GM21423 (cell line): ENCODE results near the gene AGBL4.

Experiments used
- ATAC-seq: cut with Tn5 transposase; IDR thresholded peaks from one replicate; pipeline ENCODE4 v1.9.1; 2021; ENCODE audit warnings: mild to moderate bottlenecking, moderate library complexity; ENCODE audit not compliant: unreplicated experiment

AGBL4 gene

DNA sequence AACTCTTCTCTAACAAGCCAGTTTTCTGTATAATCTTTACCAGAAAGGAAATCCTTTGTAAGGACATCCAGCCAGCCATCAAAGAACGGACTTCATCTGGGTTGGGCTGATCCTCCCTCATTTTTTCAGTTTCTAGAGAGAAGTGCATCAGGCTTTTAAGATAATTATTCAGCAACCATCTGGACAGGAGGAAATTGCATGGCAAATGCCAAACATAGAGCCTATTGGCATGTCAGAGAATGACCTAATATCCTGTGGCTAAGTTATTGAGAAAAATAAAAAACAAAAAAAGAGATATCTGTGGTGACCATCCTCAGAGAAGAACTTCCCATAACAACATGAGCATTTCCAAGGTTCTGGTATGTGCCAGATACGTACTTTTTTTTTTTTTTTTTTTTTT lies 1172.1 kb downstream of the AGBL4 start:
- no peak for ATAC-seq

DNA sequence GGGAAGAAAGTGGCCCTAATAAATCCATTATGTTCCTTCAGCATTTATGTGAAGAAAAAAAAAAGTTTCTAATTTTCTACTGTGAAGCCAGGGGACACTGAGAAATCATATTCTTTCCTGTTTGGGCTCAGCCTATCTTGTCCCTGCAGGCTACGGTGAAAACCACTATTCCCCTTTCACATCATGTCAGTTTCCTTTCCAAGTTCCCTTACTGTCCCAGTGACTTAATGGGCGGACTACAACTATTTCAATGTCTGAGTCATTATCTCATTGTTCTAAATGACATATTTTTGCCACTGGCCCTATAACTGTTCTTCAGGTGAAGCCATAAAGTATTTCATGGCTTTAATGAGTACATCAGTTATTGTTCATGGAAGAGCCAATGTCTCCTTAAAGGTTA lies 1175.7 kb downstream of the AGBL4 start:
- ATAC-seq: no peak

DNA sequence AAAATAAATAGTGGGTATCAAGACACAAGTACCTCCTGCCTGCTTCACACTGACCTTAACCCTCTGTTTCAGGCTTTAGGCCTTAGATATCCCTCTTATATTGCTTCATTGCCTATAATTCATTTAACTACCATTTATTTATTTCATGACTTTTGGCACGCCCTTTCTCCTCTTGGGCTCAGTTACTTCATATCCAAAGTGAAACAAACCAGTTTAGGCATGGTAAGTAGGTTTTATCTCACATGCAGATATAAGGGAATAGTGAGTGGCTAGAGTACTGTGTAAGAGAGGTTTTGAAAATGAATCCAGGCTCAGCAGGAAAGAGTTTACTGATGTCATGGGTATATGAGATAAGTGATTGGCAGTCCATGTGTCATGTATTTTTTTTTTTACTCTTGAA lies 1177.3 kb downstream of the AGBL4 start:
- ATAC-seq: no peak

DNA sequence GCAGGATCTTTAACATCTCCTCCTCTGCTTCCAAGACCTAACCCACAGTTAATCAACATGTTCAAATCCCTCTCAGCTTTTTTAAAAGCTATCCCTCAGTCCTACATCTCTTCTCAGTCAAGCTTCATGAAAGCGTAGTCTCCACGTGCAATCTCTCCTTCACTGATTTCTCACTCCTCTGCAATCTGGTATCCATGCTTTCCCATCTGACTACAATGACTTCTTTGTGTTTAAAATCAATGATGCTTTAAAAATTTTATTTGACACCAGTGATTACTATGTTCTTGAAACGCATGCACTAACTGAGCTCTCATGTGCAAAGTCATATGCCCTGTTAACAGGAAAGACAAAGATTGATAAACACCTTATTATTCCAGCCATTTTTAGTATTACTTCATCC lies 1179.6 kb downstream of the AGBL4 start:
- no peak for ATAC-seq

DNA sequence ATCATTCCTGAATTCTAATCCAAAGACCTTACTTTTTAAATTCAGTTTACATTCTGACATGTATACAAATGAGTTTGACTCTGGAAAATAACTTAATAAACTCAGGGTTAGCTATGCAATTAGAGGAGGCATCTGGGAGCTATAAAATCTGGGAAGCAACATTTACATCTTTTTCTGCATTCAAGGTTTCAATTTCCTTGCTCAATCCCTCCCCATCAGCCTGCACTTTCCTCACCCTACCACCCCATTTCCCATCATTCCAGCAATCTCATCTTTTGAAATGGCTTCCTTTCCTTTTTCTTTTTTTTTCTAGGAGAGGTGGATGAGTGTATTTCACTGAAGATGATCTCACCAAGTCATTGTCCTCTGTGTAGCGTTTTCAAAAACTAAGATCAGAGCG lies 1181.8 kb downstream of the AGBL4 start:
- ATAC-seq: no peak

DNA sequence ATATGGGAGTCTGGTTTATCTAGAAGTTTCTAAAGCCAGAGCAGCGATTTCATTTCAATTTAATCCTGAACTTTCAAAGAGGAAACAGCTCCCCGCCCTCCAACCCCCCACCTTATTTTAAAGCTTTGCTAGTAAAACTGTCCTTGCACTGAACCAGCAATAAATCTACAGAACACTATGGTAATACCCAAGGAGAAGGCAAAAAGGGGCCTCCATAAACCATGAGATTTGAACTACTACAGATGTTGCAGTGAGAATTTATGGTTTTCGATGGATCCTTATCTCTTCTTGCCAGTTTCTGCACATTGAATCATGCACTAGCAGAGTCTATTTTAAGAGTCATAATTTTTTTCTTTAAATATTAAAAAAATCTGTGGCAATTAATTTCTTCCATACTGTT lies 1182.3 kb downstream of the AGBL4 start:
- no peak for ATAC-seq

DNA sequence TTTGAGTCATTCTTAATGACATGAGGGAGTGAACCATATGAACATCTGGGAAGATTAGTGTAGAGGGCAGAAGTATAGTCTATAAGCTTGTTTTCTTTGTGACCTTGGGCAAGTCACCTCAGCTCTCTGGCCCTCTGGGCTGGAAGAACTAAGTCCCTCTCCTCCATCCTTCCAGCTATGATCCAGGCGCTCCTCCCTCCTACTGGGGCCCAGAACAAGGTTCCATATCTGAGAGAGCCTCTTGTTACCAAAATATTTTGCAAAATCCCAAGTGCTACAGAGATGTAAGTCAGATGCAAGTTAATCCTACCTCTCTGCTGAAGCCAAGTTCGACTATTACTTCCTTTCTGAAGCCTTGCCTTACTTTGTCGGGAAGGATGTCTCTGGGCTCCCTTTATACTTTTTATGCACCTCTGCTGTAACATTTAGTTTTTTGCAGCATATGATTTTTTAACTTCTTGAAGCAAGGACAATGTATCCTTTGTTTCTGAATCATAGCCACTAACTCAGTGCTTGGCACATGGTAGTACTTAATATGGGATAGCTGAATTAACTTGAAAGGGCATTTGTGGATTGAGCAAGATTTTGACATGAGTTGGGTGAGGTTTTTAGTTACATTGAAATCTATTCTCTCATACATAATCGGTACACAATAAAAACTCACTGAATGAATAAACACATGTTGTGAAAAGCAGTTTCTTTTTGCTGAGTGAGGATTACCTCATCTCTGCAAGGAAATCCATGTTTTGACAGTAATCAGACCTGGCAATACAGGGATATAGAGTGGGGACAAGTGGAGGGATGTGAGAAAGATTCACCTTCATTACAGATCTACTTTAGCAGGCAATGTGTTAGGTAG lies 1192.4 kb downstream of the AGBL4 start:
- no peak for ATAC-seq

DNA sequence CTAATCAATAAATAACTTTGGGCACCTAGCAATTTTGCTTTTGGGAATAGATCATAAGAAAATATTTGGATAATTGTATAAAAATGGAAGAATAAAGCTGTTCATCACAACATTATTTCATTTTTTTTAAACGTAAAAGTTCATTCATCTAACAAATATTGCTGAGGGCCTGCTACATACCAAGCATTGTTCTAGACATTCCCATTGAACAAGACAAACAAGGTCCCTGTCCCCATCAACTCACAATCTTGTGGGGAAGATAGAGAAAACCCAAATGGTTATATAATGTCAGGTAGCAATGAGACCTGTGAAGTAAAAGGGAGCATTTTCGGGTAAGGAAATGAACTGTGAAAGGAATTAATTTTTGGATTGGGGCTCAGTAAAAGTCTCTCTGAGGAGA lies 1193.0 kb downstream of the AGBL4 start:
- no peak for ATAC-seq

DNA sequence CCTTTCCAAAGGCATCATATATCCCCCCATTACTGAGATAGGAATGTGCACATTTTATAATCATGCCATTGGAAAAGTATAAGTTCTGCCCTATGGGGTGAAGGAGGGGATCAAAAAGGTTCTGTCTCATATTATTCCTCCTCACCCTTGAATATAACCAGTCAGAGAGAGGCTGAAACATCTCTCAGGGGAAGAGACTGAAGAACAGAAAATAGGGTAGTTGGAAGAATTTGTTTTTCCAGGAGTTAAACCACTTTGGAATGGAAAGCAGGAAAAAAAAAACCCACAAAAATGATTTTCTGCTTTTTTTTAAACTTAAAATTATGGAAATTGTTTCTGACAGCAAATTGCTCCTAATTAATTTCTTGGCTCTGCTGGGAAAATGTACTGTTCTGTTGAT lies 1194.3 kb downstream of the AGBL4 start:
- no peak for ATAC-seq

DNA sequence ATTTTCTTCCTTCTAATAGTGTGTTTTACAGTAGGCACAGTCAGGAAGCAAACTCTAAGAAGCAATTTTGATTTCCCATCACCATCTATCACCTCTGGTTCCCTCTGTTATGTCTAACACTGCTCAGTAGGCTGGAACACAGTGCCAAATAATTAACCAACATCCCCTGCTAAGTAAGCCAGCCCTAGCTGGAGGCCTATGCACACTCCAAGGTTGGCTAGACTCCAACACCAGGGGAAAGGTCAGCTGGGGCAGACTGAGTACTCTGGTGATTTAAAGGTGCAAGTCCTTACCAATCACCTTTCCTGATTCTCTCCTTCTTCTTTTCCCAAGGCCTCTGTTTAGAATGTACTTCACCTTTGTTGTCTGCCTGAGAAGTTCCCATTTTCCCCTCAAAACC lies 1200.6 kb downstream of the AGBL4 start:
- ATAC-seq: no peak

DNA sequence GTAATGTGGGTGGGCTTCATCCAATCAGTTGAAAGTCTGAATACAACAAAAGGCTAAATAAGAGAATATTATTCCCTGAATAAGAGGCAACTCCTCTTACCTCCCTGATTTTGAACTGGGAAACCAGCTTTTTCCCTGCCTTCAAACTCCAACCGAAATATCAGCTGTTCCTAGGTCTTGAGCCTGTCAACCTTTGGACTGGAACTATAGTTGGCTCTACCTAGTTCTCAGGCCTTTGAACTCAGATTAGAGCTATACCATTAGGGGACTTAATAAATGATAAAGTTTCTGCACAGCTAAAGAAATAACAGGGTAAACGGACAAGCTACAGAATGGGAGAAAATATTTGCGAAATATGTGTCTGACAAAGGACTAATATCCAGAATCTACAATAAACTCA lies 1203.3 kb downstream of the AGBL4 start:
- no peak for ATAC-seq

DNA sequence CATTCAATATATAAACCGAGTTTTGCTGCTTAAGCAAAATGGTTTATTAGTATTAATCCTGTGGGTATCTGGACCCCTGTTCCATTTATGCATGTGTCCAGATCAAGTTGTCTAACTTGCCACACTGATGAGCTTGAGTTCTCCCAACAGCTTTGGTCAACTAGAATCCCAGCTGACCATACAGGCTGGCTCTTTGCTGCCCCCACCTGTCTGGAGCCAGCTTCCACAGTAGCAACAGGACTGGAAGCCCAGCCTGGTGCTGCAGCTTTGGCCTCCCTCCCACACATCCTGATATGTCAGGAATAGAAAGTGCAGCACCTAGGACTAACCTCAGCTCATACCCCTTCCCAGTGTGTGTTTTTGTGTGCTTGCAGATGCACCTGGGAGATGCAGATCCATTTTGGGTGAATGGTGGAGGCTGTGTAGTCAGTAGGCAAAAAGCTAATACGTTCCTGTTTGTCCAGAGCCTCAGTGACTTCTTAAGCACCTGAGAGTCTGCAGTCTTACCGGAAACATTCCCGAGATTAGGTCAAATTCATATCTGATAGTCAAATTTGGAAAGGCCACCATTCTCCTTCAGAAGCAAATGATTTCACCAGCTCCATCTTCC lies 1206.1 kb downstream of the AGBL4 start:
- peak; percentile 74 for ATAC-seq

DNA sequence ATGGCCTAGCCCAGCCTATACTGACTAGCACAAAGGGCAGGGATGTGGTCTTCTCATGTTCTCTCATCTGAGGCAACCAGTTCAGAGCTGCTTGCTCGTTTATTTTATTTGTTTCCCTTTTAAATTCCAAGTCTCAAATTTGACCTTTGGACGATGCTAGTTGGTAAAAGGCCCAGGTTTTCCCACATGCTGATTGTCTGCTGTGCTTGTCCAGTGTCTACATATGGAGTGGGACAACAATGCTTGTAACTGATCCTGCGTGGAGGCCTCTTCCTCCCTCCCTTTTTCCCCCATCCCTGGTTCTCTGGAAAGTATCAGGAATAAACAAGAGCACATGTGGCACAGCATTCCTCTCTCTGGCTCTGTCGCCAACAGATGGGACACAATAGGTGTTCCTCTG lies 1213.0 kb downstream of the AGBL4 start:
- no peak for ATAC-seq

DNA sequence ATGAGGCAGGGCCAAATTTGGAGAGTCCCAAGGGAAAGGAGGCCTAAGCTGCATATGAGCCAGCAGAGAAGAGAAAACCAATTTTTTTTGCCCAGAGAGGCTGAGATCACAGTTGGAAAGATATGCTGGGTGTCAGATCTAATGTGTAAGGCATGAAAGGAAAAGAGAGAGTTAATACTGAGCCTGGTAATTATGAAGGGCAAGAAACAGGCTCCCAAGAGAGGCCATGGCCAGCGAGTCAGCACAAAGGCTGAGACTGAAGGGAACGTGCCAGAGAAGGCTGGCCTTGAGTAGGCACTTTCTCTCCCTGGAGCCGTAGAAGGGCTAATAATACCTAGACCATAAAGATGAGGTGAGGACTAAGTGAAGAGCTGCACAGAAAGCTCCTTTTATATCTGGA lies 1215.3 kb downstream of the AGBL4 start:
- no peak for ATAC-seq

DNA sequence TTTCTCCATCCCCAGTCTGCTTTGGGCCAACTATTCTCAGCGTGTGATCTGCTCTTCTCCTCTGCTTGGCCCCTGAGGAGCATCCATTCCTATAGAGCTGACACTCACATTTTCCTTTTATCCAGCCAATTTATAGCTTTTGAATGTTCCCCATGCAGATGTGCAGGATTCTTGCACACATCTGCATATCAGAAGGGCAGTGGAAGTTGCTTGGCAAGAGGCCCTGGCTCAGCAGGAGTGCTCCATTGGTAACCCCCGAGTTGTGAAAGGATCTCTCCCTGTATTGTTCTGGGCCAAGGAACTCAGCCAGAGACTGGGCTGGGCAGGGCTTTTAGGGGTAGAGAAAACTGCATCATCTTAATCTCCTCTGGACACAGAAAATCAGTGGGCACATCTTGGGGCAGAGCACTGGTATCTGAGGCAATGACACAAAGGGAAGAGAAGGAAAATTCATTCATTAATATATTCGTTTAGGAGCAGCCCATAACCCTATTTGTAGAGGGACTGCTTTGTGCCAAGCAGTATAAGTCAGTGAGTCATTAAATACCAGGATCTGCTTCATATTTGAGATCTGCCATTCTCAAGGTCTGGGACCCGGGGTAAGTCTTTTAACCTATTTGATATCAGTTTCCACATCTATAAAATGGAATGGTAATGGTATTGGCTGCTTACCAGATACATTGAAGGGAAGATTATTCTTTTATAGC lies 1216.0 kb downstream of the AGBL4 start:
- no peak for ATAC-seq

DNA sequence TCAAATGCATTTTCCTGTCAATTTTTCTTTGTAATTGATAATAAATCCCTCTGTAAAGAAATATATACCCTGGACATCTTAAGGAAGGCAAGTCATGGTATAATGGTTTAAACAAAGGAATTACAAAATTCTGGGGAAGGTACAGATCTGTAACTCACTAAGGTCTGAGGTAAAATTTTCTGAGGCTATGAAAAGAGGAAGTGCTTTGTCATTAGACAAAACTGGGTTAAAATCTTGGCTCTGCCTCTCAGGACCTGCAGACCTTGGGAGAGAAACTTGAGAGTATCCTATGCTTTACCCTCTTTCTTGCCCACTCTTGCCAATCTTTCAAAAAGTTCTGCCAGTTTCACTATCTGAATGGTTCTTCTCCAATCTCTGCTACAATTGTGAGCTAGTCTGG lies 1220.3 kb downstream of the AGBL4 start:
- peak; percentile 48 for ATAC-seq

DNA sequence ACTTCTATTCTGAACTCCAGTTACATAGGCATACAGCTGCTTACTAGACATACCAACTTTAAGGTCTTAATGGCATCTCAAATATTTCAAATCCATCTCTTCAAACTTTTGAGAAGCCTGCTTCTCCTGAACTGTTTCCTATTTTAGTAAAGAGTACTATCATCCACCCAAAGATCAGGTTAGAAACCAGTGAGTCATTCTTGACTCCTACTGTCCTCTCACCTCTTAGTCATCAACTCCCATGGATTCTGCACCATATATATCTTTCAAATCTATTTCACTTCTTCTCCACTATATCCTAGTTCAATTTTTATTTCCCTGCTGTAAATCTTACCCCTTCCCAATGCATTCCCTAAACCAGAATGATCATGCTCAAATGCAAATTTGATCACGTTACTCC lies 1228.9 kb downstream of the AGBL4 start:
- ATAC-seq: no peak

DNA sequence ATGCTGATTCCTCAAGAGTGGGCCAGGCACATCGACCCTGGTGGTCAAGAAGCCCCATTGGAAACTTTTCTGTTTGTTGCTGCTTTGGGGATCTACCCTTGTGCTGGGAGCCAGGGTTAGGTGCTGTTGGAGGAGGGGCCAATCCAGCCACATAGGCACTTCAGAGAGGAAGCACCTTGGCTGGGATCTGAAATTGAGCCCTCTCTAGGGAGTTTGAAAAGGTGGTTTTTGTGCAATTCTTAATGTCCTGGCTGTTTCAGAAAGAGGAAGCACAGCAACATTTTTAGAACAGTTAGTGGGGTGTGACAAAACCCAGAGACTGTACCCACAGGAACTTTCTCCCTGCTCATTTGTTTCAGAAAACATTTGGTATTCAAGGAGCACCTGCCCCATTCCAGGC lies 1229.9 kb downstream of the AGBL4 start:
- ATAC-seq: peak; percentile 74

DNA sequence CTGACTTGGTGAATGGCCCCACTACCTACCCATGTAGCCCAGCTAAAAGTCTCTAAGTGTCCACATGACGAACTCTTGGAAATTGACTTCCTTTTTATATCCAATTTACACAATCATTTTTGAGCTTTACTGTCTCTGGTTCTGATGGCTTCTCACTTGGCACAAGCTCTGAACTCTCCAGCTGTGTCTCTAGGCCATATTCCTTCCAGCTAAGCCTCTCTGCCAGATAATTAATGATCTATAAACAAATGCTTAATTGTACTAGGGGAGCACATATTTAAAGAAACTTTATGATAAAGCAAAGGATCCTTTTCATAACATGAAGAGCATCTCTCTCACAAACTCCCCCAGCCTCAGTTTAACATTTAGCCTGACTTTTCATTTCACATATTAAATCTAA lies 1230.8 kb downstream of the AGBL4 start:
- no peak for ATAC-seq

DNA sequence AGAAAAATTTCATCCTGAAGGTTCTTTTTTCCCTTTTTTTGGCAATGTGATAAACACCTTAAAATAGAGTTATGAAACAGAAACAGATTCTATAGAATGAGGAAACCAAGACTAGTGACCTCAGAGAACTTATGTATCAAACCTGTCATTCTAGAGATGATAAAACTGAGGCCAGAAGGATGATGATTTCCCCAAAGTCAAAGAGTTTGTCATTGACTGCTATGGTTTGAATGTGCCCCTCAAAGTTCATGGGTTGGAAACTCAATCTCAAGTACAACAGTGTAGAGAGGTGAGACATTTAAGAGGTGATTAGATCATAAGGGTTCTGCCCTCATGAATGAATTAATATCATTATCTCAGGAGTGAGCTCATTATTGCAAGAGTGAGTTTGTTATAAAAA lies 1233.4 kb downstream of the AGBL4 start:
- peak; percentile 45 for ATAC-seq

DNA sequence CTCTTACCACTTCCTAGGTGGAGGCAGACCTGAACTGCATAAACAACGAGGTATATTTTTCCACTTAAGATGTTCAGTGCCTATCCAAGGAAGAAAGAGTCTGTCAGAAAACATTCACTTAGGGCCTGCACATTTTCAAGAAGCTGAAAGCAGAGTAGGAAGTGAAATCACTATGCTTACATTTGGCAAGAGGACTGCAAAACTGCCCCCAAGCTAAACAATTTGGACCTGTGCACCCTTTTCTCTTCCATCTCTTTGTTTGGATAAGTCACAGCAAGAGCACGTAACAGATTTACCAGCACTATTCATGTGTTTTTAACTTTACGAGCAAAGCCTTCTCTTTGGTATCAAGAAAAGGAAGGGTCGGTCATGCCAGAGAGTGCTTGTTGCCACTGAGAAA lies 1233.9 kb downstream of the AGBL4 start:
- ATAC-seq: no peak

DNA sequence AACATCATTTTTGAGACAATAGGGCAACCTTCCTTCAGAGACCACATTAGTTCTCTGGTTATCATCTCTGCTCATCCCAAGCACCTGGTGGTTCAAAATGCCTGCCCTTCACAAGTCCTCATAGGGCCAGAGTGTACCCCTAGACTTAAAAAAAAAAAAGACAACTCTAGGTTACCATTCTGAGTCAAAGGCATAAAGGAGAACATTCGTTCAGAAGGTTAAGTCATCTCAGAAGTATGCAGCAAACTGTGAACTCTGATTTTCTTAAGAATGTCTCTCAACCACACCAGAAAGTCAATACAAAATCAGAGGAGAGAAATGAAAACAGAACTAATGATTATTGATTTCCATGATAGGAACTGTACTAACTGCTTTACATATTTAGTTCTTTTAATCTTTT lies 1237.9 kb downstream of the AGBL4 start:
- ATAC-seq: no peak
